Measurements from ENCODE around the gene CACNB4.

GRCh38 chr2:151845481-151845880 lies 253.4 kb downstream of the CACNB4 start:
- TF ChIP-seq, protein P1, sequence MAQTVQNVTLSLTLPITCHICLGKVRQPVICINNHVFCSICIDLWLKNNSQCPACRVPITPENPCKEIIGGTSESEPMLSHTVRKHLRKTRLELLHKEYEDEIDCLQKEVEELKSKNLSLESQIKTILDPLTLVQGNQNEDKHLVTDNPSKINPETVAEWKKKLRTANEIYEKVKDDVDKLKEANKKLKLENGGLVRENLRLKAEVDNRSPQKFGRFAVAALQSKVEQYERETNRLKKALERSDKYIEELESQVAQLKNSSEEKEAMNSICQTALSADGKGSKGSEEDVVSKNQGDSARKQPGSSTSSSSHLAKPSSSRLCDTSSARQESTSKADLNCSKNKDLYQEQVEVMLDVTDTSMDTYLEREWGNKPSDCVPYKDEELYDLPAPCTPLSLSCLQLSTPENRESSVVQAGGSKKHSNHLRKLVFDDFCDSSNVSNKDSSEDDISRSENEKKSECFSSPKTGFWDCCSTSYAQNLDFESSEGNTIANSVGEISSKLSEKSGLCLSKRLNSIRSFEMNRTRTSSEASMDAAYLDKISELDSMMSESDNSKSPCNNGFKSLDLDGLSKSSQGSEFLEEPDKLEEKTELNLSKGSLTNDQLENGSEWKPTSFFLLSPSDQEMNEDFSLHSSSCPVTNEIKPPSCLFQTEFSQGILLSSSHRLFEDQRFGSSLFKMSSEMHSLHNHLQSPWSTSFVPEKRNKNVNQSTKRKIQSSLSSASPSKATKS (CRISPR knock-in tag; IDR thresholded peaks at IDR 0.05): no peak
- no peak for TF ChIP-seq ZC3H8 (IDR thresholded peaks at IDR 0.05)
- no peak for TF ChIP-seq NFXL1 (CRISPR knock-in tag; IDR thresholded peaks at IDR 0.05)

Data from K562 (cell line).